HepG2 (cell line): ENCODE results near the gene ACBD3. TPM values are rescaled to one million over a fixed set of nuclear protein-coding genes. Genes with fewer than 3 reads are reported as not detected.

Experiments
- ATAC-seq: fragments of 200-7000 bp; cut with Tn5 transposase; 3 replicates; pipeline ENCODE4 v1.9.1; 2020; ENCODE audit warnings: mild to moderate bottlenecking, moderate library complexity
- BruUV-seq: library from RNA; stranded (reverse); fragments of 400-500 nt; replicated peaks from 2 replicates; lab custom pipeline; 2021; lab: Mats Ljungman, UMichigan
- CTCF ChIA-PET: fragments of 300-600 bp; formaldehyde crosslinking; extraction: SDS; loops from one replicate; lab custom pipeline; 2021; ENCODE audit warnings: low total read pairs, inconsistent platforms, low intra/inter-chr PET ratio; lab: Yijun Ruan, JAX
- POLR2A ChIA-PET: fragments of 350-600 bp; sonication (Branson Sonifier 250); formaldehyde crosslinking; loops from one replicate; lab custom pipeline; 2020; ENCODE audit warnings: antibody characterized with exemption, inconsistent platforms; lab: Yijun Ruan, JAX
- DNase-seq: peaks from one replicate; pipeline ENCODE4 v3.0.0-alpha.2; 2015; ENCODE audit warnings: low spot score
- FAIRE-seq: peaks from 3 replicates; lab custom pipeline; 2011; peaks lifted over from hg19 to GRCh38; lab: Jason Lieb, UNC
- H2AFZ ChIP-seq: one replicate; pipeline ENCODE4 v1.6.1; 2011; ENCODE audit warnings: low read length, inconsistent platforms
- H3K27ac ChIP-seq: fragments of 300-600 bp; 3 replicates; pipeline ENCODE4 v1.8.0; 2011; ENCODE audit warnings: mixed run types, mild to moderate bottlenecking, mixed read lengths, low read length, inconsistent platforms; ENCODE audit not compliant: insufficient read depth; ENCODE audit errors: extremely low read length
- H3K27me3 ChIP-seq, 2 experiments: fragments of 200-600 bp in 1 of 2; 2 replicates in 1 of 2; 3 replicates in 1 of 2; pipeline versions ENCODE4 v1.6.0 to v1.8.0; 2011; ENCODE audit warnings: low read length in 2 of 2, mild to moderate bottlenecking in 2 of 2, moderate library complexity in 2 of 2, inconsistent platforms in 1 of 2; ENCODE audit not compliant: insufficient read depth in 2 of 2, control insufficient read depth in 1 of 2
- H3K36me3 ChIP-seq, 2 experiments: fragments of 200-600 bp in 1 of 2; replicated peaks in 1 of 2; 2 replicates in 1 of 2; 3 replicates in 1 of 2; pipeline versions ENCODE4 v1.5.1 to v1.8.0; 2011; ENCODE audit warnings: low read length in 2 of 2, inconsistent platforms in 1 of 2; ENCODE audit not compliant: insufficient read depth in 2 of 2, control insufficient read depth in 1 of 2
- H3K4me1 ChIP-seq: 2 replicates; pipeline ENCODE4 v1.5.1; 2012; ENCODE audit warnings: low read length, inconsistent platforms; ENCODE audit not compliant: insufficient read depth
- H3K4me2 ChIP-seq: 2 replicates; pipeline ENCODE4 v1.6.0; 2011; ENCODE audit warnings: low read depth, low read length, inconsistent platforms
- H3K4me3 ChIP-seq, 3 experiments: fragments of 200-600 bp in 1 of 3; sonication (generic), shearing (Covaris generic) in 1 of 3; replicated peaks in 1 of 3; 2 replicates each; pipeline ENCODE4 v1.5.1; 2011 to 2016; ENCODE audit warnings: low read length in 3 of 3, inconsistent platforms in 2 of 3, low read depth in 2 of 3, mild to moderate bottlenecking in 2 of 3, control low read depth in 1 of 3, mixed read lengths in 1 of 3; ENCODE audit not compliant: insufficient read depth in 1 of 3
- H3K79me2 ChIP-seq: one replicate; pipeline ENCODE4 v1.6.1; 2011; ENCODE audit warnings: low read length, inconsistent platforms; ENCODE audit not compliant: insufficient read depth
- H3K9ac ChIP-seq: 2 replicates; pipeline ENCODE4 v1.6.0; 2011; ENCODE audit warnings: mild to moderate bottlenecking, low read depth, low read length, inconsistent platforms; ENCODE audit not compliant: insufficient read depth
- H3K9me3 ChIP-seq: 2 replicates; pipeline ENCODE4 v1.5.1; 2012; ENCODE audit warnings: mild to moderate bottlenecking, low read length
- H4K20me1 ChIP-seq: 2 replicates; pipeline ENCODE4 v1.6.0; 2011; ENCODE audit warnings: inconsistent platforms, mild to moderate bottlenecking, low read length, moderate library complexity; ENCODE audit not compliant: insufficient read depth
- CBFB ChIP-seq: sonication (generic); formaldehyde crosslinking; IDR thresholded peaks from 2 replicates; pipeline ENCODE4 v1.4.0; 2020; ENCODE audit warnings: missing genetic modification reagents
- KAT8 ChIP-seq: IDR thresholded peaks from 2 replicates; pipeline ENCODE4 v1.6.1; 2016; ENCODE audit warnings: missing genetic modification reagents, missing compliant biosample characterization
- ZNF121 ChIP-seq: sonication (generic); formaldehyde crosslinking; IDR thresholded peaks from 2 replicates; pipeline ENCODE4 v1.5.0; 2020; ENCODE audit warnings: mild to moderate bottlenecking, missing genetic modification reagents
- ZNF282 ChIP-seq: fragments of 450-650 bp; IDR thresholded peaks from 2 replicates; pipeline ENCODE4 v1.6.1; 2018; ENCODE audit not compliant: partially characterized antibody
- ZNF749 ChIP-seq: sonication (generic); formaldehyde crosslinking; IDR thresholded peaks from 2 replicates; pipeline ENCODE4 v1.8.0; 2022; ENCODE audit warnings: mild to moderate bottlenecking, missing genetic modification reagents, moderate library complexity, borderline replicate concordance
- ZSCAN9 ChIP-seq: IDR thresholded peaks from 2 replicates; pipeline ENCODE4 v1.6.1; 2016; ENCODE audit warnings: borderline replicate concordance
- WGBS: methylation state at CpG from one replicate; pipeline ENCODE4 v1.1.6; 2017; ENCODE audit warnings: low lambda C conversion rate; 5-methylcytosine and 5-hydroxymethylcytosine counted together
- in situ Hi-C: cut with HindIII; loops from 2 replicates; pipeline ENCODE4 v1.10.0; 2017; ENCODE audit warnings: low pct_unique_long_range_greater_than_20kb; ENCODE audit not compliant: extremely low pct_ligation_motif_present
- intact Hi-C: fragments of 100-400 bp; cut with micrococcal nuclease; formaldehyde crosslinking; loops from one replicate; pipeline ENCODE4 v1.10.0; 2022; ENCODE audit not compliant: unreplicated experiment
- polyA plus RNA-seq, 8 experiments: library from polyadenylated mRNA; depleted of rRNA in 3 of 8; stranded (reverse) in 7 of 8; unstranded in 1 of 8; fragments of >200 nt; fragmentation: Illumina TruSeq in 4 of 8; extraction: Trizol in 4 of 8; gene quantifications; 2 replicates each; pipeline versions ENCODE4 v1.2.1 to v1.2.3, GENCODE V29; 2011 to 2016; ENCODE audit warnings: low read depth in 4 of 8, missing spikeins in 1 of 8, mixed read lengths in 1 of 8; ENCODE audit not compliant: insufficient read depth in 1 of 8
- total RNA-seq, 5 experiments: library from RNA; depleted of rRNA; stranded (reverse); fragments of >200 nt; fragmentation: Illumina TruSeq; extraction: Trizol; gene quantifications; 2 replicates each; pipeline ENCODE4 v1.2.3, GENCODE V29; 2016; ENCODE audit warnings: low read depth in 1 of 5
- TF ChIP-seq, protein P1 (sequence below): IDR thresholded peaks from 2 replicates; pipeline ENCODE4 v1.6.1; 2016; ENCODE audit warnings: missing biosample characterization, missing genetic modification reagents, low read depth
- TF ChIP-seq, protein P2 (sequence below): sonication (generic); formaldehyde crosslinking; IDR thresholded peaks from 2 replicates; pipeline ENCODE4 v1.5.0; 2020; ENCODE audit warnings: mild to moderate bottlenecking, missing genetic modification reagents
- TF ChIP-seq, protein P3 (sequence below): sonication (generic); formaldehyde crosslinking; IDR thresholded peaks from 2 replicates; pipeline ENCODE4 v1.4.0; 2020; ENCODE audit warnings: mild to moderate bottlenecking, low read depth, missing genetic modification reagents

ACBD3 gene
- total and polyA plus RNA-seq, 2 of the 13 experiments (the other 11 are each of a cell fraction or from before 2014, with no cell fraction given): 24.3 to 39.3 TPM

DNA sequence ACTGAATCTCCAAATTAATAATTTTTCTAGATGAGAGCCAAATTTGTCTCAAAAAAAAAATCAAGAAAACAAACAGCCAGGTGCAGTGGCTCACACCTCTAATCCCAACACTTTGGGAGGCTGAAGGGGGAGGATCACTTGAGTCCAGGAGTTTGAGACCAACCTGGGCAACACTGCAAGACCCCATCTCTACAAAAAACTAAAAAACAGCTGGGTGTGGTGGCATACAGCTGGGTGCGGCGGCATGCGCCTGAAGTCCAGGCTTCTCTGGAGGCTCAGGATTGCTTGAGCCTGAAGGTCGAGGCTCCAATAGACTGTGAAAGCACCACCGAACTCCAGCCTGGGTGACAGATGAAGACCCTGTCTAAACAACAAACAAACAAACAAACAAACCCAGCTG, 14.0 kb downstream of the ACBD3 start:
- in situ Hi-C loops (no loop called here), intact Hi-C loops (no loop called here)
- TF ChIP-seq ZSCAN9 (CRISPR knock-in tag): no peak
- TF ChIP-seq, protein P1, sequence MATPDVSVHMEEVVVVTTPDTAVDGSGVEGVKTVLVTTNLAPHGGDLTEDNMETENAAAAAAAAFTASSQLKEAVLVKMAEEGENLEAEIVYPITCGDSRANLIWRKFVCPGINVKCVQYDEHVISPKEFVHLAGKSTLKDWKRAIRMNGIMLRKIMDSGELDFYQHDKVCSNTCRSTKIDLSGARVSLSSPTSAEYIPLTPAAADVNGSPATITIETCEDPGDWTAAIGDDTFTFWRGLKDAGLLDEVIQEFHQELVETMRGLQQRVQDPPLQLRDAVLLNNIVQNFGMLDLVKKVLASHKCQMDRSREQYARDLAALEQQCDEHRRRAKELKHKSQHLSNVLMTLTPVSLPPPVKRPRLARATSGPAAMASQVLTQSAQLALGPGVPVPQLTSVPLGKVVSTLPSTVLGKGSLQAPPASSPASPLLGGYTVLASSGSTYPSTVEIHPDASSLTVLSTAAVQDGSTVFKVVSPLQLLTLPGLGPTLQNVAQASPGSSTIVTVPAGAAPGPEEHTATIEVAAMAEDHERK (CRISPR knock-in tag): no peak
- TF ChIP-seq, protein P2, sequence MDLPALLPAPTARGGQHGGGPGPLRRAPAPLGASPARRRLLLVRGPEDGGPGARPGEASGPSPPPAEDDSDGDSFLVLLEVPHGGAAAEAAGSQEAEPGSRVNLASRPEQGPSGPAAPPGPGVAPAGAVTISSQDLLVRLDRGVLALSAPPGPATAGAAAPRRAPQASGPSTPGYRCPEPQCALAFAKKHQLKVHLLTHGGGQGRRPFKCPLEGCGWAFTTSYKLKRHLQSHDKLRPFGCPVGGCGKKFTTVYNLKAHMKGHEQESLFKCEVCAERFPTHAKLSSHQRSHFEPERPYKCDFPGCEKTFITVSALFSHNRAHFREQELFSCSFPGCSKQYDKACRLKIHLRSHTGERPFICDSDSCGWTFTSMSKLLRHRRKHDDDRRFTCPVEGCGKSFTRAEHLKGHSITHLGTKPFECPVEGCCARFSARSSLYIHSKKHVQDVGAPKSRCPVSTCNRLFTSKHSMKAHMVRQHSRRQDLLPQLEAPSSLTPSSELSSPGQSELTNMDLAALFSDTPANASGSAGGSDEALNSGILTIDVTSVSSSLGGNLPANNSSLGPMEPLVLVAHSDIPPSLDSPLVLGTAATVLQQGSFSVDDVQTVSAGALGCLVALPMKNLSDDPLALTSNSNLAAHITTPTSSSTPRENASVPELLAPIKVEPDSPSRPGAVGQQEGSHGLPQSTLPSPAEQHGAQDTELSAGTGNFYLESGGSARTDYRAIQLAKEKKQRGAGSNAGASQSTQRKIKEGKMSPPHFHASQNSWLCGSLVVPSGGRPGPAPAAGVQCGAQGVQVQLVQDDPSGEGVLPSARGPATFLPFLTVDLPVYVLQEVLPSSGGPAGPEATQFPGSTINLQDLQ (CRISPR knock-in tag): no peak
- peak; percentile 51 for TF ChIP-seq ZNF121 (CRISPR knock-in tag)
- TF ChIP-seq ZNF282: no peak
- no peak for TF ChIP-seq KAT8 (CRISPR knock-in tag)
- TF ChIP-seq CBFB: no peak
- TF ChIP-seq, protein P3, sequence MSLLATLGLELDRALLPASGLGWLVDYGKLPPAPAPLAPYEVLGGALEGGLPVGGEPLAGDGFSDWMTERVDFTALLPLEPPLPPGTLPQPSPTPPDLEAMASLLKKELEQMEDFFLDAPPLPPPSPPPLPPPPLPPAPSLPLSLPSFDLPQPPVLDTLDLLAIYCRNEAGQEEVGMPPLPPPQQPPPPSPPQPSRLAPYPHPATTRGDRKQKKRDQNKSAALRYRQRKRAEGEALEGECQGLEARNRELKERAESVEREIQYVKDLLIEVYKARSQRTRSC (CRISPR knock-in tag): no peak
- TF ChIP-seq ZNF749 (CRISPR knock-in tag): no peak
- no TSS peak for BruUV-seq
- no peak for DNase-seq
- peaks cover 27% of the 10 kb centered on the region for H4K20me1 ChIP-seq
- WGBS: 100% methylated on average over 5 of the region's 5 CpGs
- H2AFZ ChIP-seq: no peak overlapping the region
- H3K9ac ChIP-seq: no peak overlapping the region
- H3K36me3 ChIP-seq: peaks cover 3 to 11% of the 10 kb centered on the region in 2 experiments; a peak in 3 of 5 replicates
- no peaks in the 10 kb centered on the region for H3K27me3 ChIP-seq
- no peak overlapping the region for H3K27ac ChIP-seq
- H3K4me3 ChIP-seq: no peak overlapping the region
- H3K4me1 ChIP-seq: 0 out of 2 replicates have a peak, but pooled peaks cover 1% of the 10 kb centered on the region
- no peaks in the 10 kb centered on the region for H3K9me3 ChIP-seq
- ChIA-PET POLR2A (no interaction called here), CTCF (no interaction called here)
- no peak for ATAC-seq
- H3K4me2 ChIP-seq: no peak overlapping the region
- no peak for FAIRE-seq
- H3K79me2 ChIP-seq: peaks cover 77% of the 10 kb centered on the region
